GM23338 (cell line): ENCODE data around the gene SAFB2. TPM values are rescaled to one million over a fixed set of nuclear protein-coding genes. Genes with fewer than 3 reads are reported as not detected.

Experiments used
- ATAC-seq: fragments of 200-7000 bp; cut with Tn5 transposase; 3 replicates; pipeline ENCODE4 v1.9.1; 2020
- DNase-seq: peaks from one replicate; pipeline ENCODE4 v3.0.0-alpha.2; 2015; ENCODE audit warnings: low spot score
- H2AFZ ChIP-seq: fragments of 200-600 bp; sonication (generic); 2 replicates; pipeline ENCODE4 v1.8.0; 2016; ENCODE audit warnings: antibody characterized with exemption, mild to moderate bottlenecking, moderate library complexity
- H3F3A ChIP-seq: fragments of 200-600 bp; sonication (generic); replicated peaks from 2 replicates; pipeline ENCODE4 v1.8.0; 2017; ENCODE audit warnings: antibody characterized with exemption, mixed run types, low read depth
- H3K27ac ChIP-seq: fragments of 200-600 bp; sonication (generic); 2 replicates; pipeline ENCODE4 v1.6.1; 2016; ENCODE audit warnings: low read depth
- H3K27me3 ChIP-seq: fragments of 200-600 bp; sonication (generic); 2 replicates; pipeline ENCODE4 v1.8.0; 2016; ENCODE audit warnings: mild to moderate bottlenecking, mixed run types, moderate library complexity; ENCODE audit not compliant: insufficient read depth
- H3K36me3 ChIP-seq: fragments of 200-600 bp; sonication (generic); 2 replicates; pipeline ENCODE4 v1.8.0; 2016; ENCODE audit warnings: mild to moderate bottlenecking; ENCODE audit not compliant: insufficient read depth
- H3K4me1 ChIP-seq: fragments of 200-600 bp; sonication (generic); 2 replicates; pipeline ENCODE4 v1.8.0; 2016; ENCODE audit warnings: mild to moderate bottlenecking, moderate library complexity; ENCODE audit not compliant: insufficient read depth
- H3K4me2 ChIP-seq: fragments of 200-600 bp; sonication (generic); 2 replicates; pipeline ENCODE4 v1.7.1; 2017; ENCODE audit warnings: mixed run types
- H3K4me3 ChIP-seq: fragments of 200-600 bp; sonication (generic); 2 replicates; pipeline ENCODE4 v1.6.1; 2016; ENCODE audit warnings: mixed run types
- H3K79me2 ChIP-seq: fragments of 200-600 bp; sonication (generic); replicated peaks from 2 replicates; pipeline ENCODE4 v1.8.0; 2017; ENCODE audit warnings: mild to moderate bottlenecking; ENCODE audit not compliant: insufficient read depth
- H3K9me2 ChIP-seq: fragments of 200-600 bp; sonication (generic); 2 replicates; pipeline ENCODE4 v1.8.0; 2017; ENCODE audit not compliant: insufficient read depth
- H4K20me1 ChIP-seq: fragments of 200-600 bp; sonication (generic); replicated peaks from 2 replicates; pipeline ENCODE4 v1.8.0; 2017; ENCODE audit warnings: mild to moderate bottlenecking; ENCODE audit not compliant: insufficient read depth
- H3K27ac Mint-ChIP-seq: 2 replicates; pipeline ENCODE4 v1.8.0; 2020; ENCODE audit warnings: inconsistent platforms, mild to moderate bottlenecking, moderate library complexity, mixed read lengths
- H3K27me3 Mint-ChIP-seq: 3 replicates; pipeline ENCODE4 v1.8.0; 2022; ENCODE audit warnings: low read depth, mild to moderate bottlenecking, moderate library complexity, mixed read lengths, inconsistent platforms; ENCODE audit not compliant: insufficient read depth, poor library complexity
- H3K36me3 Mint-ChIP-seq: 3 replicates; pipeline ENCODE4 v1.8.0; 2021; ENCODE audit warnings: low read depth, mild to moderate bottlenecking, inconsistent platforms, moderate library complexity, mixed read lengths
- H3K4me1 Mint-ChIP-seq: 3 replicates; pipeline ENCODE4 v1.8.0; 2020; ENCODE audit warnings: mild to moderate bottlenecking, inconsistent platforms, mixed read lengths
- H3K4me3 Mint-ChIP-seq: 3 replicates; pipeline ENCODE4 v1.8.0; 2021; ENCODE audit warnings: moderate library complexity, mild to moderate bottlenecking, inconsistent platforms, mixed read lengths
- H3K9me3 Mint-ChIP-seq: 3 replicates; pipeline ENCODE4 v1.8.0; 2020; ENCODE audit warnings: moderate library complexity, mild to moderate bottlenecking, inconsistent platforms, mixed read lengths
- CREB1 ChIP-seq: fragments of 250-450 bp; sonication (Bioruptor Pico); IDR thresholded peaks from 2 replicates; pipeline ENCODE4 v1.5.0; 2020; ENCODE audit warnings: low read depth, mild to moderate bottlenecking, moderate library complexity
- EZH2 ChIP-seq: fragments of 200-600 bp; sonication (generic); IDR thresholded peaks from one replicate; pipeline ENCODE4 v1.8.0; 2017; ENCODE audit warnings: antibody characterized with exemption, mild to moderate bottlenecking, low read depth; ENCODE audit not compliant: unreplicated experiment
- EZH2phosphoT487 ChIP-seq: fragments of 200-600 bp; sonication (generic); IDR thresholded peaks from one replicate; pipeline ENCODE4 v1.8.1; 2018; ENCODE audit warnings: antibody characterized with exemption; ENCODE audit not compliant: unreplicated experiment
- POLR2AphosphoS5 ChIP-seq: IDR thresholded peaks from 2 replicates; pipeline ENCODE4 v1.6.1; 2016; ENCODE audit warnings: antibody characterized with exemption, low read depth
- STAT1 ChIP-seq: IDR thresholded peaks from one replicate; pipeline ENCODE4 v1.6.1; 2016; ENCODE audit warnings: antibody characterized with exemption; ENCODE audit not compliant: unreplicated experiment
- ZNF114 ChIP-seq: fragments of 250-450 bp; sonication (Bioruptor Pico); IDR thresholded peaks from 2 replicates; pipeline ENCODE4 v1.5.0; 2020; ENCODE audit warnings: mild to moderate bottlenecking, moderate library complexity
- polyA plus RNA-seq: library from polyadenylated mRNA; unstranded; fragments of >200 nt; fragmentation: Nextera tagmentation; extraction: Ambion mirVana; gene quantifications from 2 replicates; pipeline ENCODE4 v1.2.1, GENCODE V29; 2016
- total RNA-seq: library from RNA; depleted of rRNA; stranded (reverse); fragments of >200 nt; shearing (Covaris generic); gene quantifications from 2 replicates; pipeline ENCODE4 v1.2.3, GENCODE V29; 2014
- TF ChIP-seq, protein P1 (sequence below), 2 experiments: fragments of 200-600 bp in 1 of 2; sonication (generic) in 1 of 2; conservative IDR thresholded peaks; 2 replicates each; pipeline versions ENCODE4 v1.5.1 to v1.6.1; 2016 to 2017; ENCODE audit warnings: antibody characterized with exemption in 2 of 2, low read depth in 2 of 2, mild to moderate bottlenecking in 2 of 2, moderate library complexity in 1 of 2
- TF ChIP-seq, protein P2 (sequence below): IDR thresholded peaks from one replicate; pipeline ENCODE4 v1.6.1; 2018; ENCODE audit warnings: antibody characterized with exemption; ENCODE audit not compliant: unreplicated experiment

Gene SAFB2
- total and polyA plus RNA-seq, 2 experiments from 2014 or later: 37.7 to 102 TPM

DNA sequence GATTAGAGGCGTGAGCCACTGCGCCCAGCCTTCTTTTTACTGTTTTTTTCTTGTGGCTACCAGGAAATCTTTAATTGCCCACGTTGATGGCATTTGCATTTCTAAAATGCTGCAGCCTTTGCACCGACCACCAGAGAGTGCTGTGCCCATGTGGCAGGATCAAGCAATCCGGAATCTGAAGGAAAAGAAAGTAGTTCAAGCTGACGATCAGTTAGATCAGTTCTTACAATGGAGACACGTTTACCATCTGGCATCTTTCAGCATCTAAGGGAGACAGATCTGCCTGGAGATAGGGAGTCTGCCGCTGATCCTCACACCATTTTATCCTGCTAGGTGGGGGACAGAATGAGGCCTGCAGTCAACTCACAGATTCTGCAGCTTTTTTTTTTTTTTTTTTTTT lies 74.7 kb downstream of the SAFB2 start:
- peaks cover 17% of the 10 kb centered on the region for H3K27me3 Mint-ChIP-seq
- ATAC-seq (peak; percentile 87), DNase-seq (peak; percentile 87)
- H3K36me3 ChIP-seq: no peaks in the 10 kb centered on the region
- no peak overlapping the region for H3K27ac Mint-ChIP-seq
- H3K4me1 ChIP-seq: no peaks in the 10 kb centered on the region
- H3K4me3 Mint-ChIP-seq: no peak overlapping the region
- H3K4me1 Mint-ChIP-seq: peaks cover 10% of the 10 kb centered on the region
- H3K9me2 ChIP-seq: no peaks in the 10 kb centered on the region
- H2AFZ ChIP-seq: no peak overlapping the region
- H3K36me3 Mint-ChIP-seq: no peaks in the 10 kb centered on the region
- TF ChIP-seq POLR2AphosphoS5: no peak
- TF ChIP-seq STAT1: no peak
- no peak for TF ChIP-seq EZH2phosphoT487
- TF ChIP-seq, protein P1, sequence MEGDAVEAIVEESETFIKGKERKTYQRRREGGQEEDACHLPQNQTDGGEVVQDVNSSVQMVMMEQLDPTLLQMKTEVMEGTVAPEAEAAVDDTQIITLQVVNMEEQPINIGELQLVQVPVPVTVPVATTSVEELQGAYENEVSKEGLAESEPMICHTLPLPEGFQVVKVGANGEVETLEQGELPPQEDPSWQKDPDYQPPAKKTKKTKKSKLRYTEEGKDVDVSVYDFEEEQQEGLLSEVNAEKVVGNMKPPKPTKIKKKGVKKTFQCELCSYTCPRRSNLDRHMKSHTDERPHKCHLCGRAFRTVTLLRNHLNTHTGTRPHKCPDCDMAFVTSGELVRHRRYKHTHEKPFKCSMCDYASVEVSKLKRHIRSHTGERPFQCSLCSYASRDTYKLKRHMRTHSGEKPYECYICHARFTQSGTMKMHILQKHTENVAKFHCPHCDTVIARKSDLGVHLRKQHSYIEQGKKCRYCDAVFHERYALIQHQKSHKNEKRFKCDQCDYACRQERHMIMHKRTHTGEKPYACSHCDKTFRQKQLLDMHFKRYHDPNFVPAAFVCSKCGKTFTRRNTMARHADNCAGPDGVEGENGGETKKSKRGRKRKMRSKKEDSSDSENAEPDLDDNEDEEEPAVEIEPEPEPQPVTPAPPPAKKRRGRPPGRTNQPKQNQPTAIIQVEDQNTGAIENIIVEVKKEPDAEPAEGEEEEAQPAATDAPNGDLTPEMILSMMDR (conservative IDR thresholded peaks at IDR 0.05; ENCODE audit: low read depth in 2 of 2): peak; percentile 95 to 96
- no peak for TF ChIP-seq CREB1
- no peak overlapping the region for H3K27ac ChIP-seq
- H3K79me2 ChIP-seq: no peaks in the 10 kb centered on the region
- no peaks in the 10 kb centered on the region for H3K27me3 ChIP-seq
- H3K4me3 ChIP-seq: no peak overlapping the region
- H3K4me2 ChIP-seq: no peak overlapping the region
- peaks cover 3% of the 10 kb centered on the region; the same call in 1 of the 3 replicates for H3K9me3 Mint-ChIP-seq
- H3F3A ChIP-seq: no peaks in the 10 kb centered on the region; the same call in 1 of the 2 replicates
- H4K20me1 ChIP-seq: no peaks in the 10 kb centered on the region

DNA sequence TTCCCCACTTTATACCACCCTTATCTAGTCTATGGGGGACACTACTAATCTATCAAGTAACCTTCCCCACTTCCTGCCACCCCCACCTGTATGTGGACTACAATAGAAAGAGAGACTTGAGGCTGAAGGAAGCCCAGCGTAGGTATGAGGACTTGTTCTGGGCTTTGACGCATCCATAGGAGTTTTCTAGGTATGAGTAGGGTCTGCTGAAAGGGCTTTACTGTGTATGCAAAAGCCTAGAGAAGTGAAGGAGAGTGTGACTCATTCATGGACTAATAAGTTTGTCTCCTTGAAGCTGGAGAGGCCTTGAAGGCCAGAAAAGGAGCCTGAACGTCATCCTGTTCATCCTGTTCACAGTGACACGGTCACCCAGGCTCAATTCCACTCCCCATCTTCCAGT lies 76.6 kb downstream of the SAFB2 start:
- Histone ChIP-seq H3K36me3 (no peaks in the 10 kb centered on the region), H3K9me2 (no peaks in the 10 kb centered on the region), H3K27me3 (no peaks in the 10 kb centered on the region), H2AFZ (no peak overlapping the region), H3K79me2 (no peaks in the 10 kb centered on the region), H3K4me2 (no peak overlapping the region), H4K20me1 (no peaks in the 10 kb centered on the region), H3K27ac (no peak overlapping the region), H3K4me1 (no peaks in the 10 kb centered on the region), H3F3A (no peaks in the 10 kb centered on the region; the same call in 1 of the 2 replicates), H3K4me3 (no peak overlapping the region)
- ATAC-seq (no peak), DNase-seq (no peak)
- H3K9me3 Mint-ChIP-seq: peaks cover 3% of the 10 kb centered on the region; the same call in 1 of the 3 replicates
- H3K27ac Mint-ChIP-seq: no peak overlapping the region
- H3K36me3 Mint-ChIP-seq: no peaks in the 10 kb centered on the region
- H3K4me3 Mint-ChIP-seq: no peak overlapping the region
- H3K4me1 Mint-ChIP-seq: peaks cover 8% of the 10 kb centered on the region
- peaks cover 18% of the 10 kb centered on the region for H3K27me3 Mint-ChIP-seq
- TF ChIP-seq POLR2AphosphoS5: no peak
- TF ChIP-seq, protein P2, sequence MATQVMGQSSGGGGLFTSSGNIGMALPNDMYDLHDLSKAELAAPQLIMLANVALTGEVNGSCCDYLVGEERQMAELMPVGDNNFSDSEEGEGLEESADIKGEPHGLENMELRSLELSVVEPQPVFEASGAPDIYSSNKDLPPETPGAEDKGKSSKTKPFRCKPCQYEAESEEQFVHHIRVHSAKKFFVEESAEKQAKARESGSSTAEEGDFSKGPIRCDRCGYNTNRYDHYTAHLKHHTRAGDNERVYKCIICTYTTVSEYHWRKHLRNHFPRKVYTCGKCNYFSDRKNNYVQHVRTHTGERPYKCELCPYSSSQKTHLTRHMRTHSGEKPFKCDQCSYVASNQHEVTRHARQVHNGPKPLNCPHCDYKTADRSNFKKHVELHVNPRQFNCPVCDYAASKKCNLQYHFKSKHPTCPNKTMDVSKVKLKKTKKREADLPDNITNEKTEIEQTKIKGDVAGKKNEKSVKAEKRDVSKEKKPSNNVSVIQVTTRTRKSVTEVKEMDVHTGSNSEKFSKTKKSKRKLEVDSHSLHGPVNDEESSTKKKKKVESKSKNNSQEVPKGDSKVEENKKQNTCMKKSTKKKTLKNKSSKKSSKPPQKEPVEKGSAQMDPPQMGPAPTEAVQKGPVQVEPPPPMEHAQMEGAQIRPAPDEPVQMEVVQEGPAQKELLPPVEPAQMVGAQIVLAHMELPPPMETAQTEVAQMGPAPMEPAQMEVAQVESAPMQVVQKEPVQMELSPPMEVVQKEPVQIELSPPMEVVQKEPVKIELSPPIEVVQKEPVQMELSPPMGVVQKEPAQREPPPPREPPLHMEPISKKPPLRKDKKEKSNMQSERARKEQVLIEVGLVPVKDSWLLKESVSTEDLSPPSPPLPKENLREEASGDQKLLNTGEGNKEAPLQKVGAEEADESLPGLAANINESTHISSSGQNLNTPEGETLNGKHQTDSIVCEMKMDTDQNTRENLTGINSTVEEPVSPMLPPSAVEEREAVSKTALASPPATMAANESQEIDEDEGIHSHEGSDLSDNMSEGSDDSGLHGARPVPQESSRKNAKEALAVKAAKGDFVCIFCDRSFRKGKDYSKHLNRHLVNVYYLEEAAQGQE: no peak
- TF ChIP-seq, protein P1 (conservative IDR thresholded peaks at IDR 0.05; ENCODE audit: low read depth in 2 of 2): no peak
- TF ChIP-seq EZH2phosphoT487: no peak
- no peak for TF ChIP-seq EZH2
- TF ChIP-seq ZNF114 (CRISPR knock-in tag): no peak
- no peak for TF ChIP-seq CREB1
- no peak for TF ChIP-seq STAT1
